G401 (cell line): ENCODE measurements around the gene TMEM184B. TPM values are rescaled to one million over a fixed set of nuclear protein-coding genes. Genes with fewer than 3 reads are reported as not detected.
"Not testable (repeated sequence)": the region's sequence is repeated elsewhere in the genome, so short reads cannot be mapped to it uniquely, and the experiment has no call there.

Source experiments
- DNase-seq: peaks from one replicate; pipeline ENCODE4 v3.0.0-alpha.2; 2015; ENCODE audit warnings: low spot score
- in situ Hi-C: cut with HindIII; loops from 2 replicates; pipeline ENCODE4 v1.10.0; 2016; ENCODE audit warnings: low sequenced_read_pairs, mixed read lengths
- total RNA-seq: library from RNA; depleted of rRNA; stranded (reverse); fragments of >200 nt; shearing (Covaris generic); gene quantifications from 2 replicates; pipeline ENCODE4 v1.2.3, GENCODE V29; 2014

The TMEM184B gene
- total RNA-seq, 1 experiment from 2014 or later, result 20.5 TPM

DNA sequence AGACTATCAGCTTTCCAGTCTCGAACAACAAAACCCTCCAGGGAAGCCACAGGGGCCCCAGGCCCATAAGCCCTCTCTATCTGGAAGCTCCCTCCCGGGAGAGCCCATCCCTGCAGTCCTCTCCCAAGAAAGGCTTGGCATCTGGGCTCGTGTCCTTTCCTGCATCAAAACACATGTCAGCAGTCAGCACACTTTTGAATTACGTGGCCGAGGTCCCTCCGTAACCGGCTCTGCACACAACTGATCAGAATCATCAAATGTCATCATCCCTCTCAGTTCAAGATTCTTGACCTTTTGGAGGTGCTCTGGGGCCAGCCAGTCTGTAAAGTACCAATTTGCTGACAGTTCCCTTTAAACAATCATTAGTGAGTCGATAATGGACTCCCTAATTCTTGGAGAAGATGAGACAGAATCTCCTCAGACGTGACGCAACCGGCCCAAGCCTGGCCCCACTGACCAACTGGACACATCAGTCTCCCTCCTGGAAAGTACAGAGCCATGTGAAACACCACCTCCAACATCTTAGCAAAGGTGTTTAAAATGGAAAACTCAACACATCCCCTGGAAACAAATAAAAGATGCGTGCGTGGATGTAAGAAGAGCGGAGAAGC, 37.5 kb downstream of the TMEM184B start:
- in situ Hi-C loops, result no loop called here
- no peak for DNase-seq

GRCh38 chr22:38233856-38234255, 39.0 kb downstream of the TMEM184B start:
- DNase-seq, in situ Hi-C loops: not testable (repeated sequence)

DNA sequence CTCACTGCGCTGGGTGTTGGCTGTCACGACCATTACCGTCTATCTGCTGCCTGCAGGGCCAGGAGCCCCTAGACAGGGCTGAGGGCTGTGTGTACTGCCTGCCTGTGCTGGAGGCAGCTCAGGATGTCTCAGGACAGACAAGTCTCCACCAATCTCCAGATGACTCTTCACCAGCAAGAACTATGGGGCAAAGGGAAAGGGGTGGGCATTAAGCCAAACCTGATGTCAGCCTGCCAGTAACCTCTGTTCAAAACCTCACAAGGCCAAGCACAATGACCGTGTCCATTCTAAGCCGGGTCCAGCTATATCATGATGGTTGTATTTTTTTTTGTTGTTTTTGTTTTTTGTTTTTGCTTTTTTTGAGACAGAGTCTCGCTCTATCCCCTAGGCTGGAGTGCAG, 39.4 kb downstream of the TMEM184B start:
- in situ Hi-C loops, result no loop called here
- no peak for DNase-seq

- in situ Hi-C loops, result no loop called here
- DNase-seq, result no peak
Measured at GRCh38 chr22:38232196-38232595, 40.6 kb downstream of the TMEM184B start.

DNA sequence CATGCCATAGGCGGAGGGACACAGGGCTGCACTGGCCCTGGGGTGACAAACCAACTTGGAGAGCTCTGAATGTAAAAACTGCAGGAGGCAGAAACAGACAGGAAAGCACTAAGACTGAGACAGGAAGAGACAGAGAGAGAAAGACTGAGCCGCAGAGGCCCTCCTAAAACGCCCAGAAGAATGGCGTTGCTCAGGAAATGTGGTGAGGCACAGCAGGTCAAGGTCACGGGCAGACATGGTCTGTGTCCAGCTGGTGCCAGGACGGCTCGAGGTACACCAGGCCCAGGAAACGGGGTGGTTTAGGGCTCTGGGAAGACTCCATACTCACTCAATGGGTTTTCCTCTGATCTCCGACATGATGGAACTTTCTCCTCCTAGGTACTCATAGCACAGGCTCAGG, 41.9 kb downstream of the TMEM184B start:
- in situ Hi-C loops, result no loop called here
- no peak for DNase-seq

- in situ Hi-C loops, result no loop called here
- DNase-seq, result no peak
Measured at GRCh38 chr22:38230108-38230825, 42.5 kb downstream of the TMEM184B start.

DNA sequence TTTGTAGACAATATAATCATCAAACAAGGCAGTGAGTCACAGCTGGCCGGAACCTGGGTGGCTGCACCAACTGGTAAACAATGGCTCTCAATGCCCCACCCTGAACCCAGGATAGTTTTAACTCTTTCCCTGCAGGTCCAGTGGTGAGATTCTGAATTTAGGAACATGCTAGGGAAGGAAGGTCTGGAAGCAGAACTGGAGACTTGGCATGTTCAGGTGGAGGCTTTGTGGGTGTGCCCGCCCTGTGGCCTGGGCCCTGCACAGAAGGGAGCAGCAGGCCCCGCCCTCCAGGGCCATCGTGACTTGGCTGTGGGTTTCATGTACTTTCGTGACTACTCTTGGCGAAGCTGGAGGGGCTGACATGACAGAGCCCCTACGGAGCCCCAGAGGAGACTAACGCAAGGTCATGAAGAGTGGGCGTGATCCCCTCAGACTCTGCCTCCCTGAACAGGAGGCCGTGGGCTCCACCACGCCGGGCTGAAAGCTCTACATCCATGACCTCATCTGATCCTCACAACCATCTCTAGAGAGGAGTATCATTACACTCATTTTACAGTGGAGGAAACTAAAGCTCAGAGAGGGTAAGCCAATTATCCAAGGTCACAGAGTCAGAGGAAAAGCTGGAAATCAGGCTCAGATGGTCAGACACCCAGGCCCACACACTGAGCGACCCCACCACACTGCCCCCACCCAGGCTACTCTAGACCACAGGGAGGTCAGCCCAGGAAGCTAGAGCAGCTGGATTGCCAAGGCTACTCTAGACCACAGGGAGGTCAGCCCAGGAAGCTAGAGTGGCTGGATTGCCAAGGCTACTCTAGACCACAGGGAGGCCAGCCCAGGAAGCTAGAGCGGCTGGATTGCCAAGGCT, 43.7 kb downstream of the TMEM184B start:
- DNase-seq, result no peak

GRCh38 chr22:38228326-38228872, 44.4 kb downstream of the TMEM184B start:
- DNase-seq, result no peak
- in situ Hi-C loops, result no loop called here

More for the DNA sequence above, 43.7 kb downstream of the TMEM184B start:
- in situ Hi-C loops, result no loop called here

DNA sequence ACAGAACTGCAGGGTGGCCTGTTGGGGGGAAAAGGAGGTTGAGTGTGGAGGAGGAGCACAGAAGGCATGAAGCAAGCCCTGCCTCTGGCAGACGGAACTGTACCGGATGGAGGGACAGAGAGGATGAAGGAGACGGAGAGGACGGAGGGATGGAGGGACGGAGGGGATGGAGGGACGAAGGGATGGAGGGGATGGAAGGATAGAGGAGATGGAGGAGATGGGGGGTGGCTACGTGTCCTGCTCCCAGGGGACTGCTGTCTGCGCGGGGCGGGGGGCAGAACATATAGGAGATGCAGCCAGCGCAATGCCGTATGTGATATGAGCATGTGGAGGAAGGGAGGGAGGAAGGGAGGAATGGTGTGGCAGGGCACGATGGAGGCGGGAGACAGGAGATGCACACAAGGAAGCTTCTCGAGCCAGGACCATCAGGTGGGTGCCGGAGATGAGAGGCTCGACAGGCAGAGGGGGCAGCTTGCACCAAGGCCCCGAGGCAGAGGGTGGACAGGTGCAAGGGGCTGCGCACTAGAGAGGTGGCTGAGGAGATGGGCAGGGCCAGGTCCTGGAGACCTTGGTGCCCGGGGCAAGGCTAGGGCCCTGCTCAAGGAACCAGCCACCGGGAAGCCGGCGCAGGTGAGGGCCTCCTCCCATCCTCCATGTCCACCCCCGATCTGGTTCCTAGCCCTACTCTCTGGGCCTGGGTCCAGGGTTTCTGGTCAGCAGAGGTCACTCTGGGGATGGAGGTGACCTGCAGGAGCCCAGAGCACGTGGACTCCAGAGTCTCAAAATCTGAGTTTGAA, 45.8 kb downstream of the TMEM184B start:
- DNase-seq, result no peak
- in situ Hi-C loops, result no loop called here

DNA sequence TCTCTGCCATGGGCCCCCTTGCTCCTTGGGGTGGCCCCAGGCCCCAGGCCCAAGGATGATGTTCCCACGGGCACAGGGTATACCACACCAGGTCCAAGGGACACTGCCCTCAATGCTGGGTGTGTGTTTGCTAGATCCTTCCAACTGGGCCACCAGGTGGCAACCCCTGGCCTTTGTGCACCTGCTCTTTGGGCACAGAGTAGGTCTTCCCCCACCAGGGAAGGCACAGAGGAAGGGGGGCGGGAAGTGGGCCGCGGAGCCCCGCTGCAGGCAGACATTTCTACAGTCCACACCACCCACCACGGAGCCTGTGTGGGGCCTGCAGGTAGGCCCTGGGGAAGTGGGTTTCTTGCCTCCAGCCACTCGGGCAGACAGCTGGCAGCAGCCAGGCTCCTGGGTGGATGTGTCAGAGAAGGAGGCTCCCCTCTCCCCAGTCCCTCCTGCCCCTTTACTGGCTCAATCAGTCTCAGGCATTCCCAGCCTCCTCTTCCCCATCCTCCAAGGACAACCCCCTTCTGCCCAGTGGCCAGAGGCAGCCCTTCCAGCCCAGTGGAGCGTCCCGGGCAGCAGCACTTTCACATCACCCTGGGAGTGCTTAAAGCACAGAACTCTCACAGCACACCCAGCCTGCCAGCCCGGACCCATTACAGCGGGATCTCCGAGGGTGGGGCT, 49.4 kb downstream of the TMEM184B start:
- in situ Hi-C loops, result no loop called here

GRCh38 chr22:38222797-38223119, 50.1 kb downstream of the TMEM184B start:
- no peak for DNase-seq
- in situ Hi-C loops, result no loop called here

More for the DNA sequence above, 49.4 kb downstream of the TMEM184B start:
- DNase-seq, result no peak

DNA sequence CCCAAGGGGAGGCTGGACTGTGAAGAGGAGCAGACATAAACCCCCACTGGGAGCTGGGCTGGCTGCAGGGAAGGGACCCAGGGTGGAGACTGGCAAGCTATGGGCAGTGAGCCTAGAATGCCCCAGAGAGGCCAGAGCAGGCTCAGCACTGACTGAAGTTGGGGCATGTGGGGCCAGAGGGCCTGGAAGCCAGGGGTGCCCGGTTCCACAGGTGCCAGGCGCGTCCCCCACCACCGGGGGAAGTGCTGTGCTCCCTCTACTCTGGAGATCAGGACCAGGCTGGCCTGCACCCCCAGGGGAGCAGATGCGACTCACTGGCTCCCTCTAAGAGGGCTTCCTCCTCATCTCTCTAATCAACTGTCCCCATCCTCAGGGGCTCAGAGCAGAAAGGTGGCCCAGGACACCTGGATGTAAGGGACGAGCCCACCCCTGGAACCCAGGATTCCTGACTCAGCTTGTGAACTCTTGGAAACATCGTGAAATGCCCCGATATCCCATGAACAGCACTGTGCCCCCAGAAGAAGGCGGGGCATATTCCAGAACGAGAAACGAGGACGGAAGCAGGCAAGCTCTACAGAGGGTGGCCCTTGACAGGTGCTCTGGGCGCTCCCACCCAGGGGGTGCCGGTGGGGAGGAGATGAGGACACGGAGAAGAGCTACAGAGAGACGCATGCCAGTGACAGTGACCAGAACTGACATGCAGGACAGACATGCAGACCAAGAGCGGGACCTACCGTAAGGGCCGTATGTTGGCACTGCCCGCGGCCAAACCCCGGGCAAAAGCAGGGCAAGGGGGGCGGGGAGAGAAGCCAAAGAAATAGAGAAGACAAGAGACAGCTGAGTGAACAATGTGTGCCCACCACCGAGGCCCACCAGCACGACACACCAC, 50.7 kb downstream of the TMEM184B start:
- DNase-seq, result no peak
- in situ Hi-C loops, result no loop called here

DNA sequence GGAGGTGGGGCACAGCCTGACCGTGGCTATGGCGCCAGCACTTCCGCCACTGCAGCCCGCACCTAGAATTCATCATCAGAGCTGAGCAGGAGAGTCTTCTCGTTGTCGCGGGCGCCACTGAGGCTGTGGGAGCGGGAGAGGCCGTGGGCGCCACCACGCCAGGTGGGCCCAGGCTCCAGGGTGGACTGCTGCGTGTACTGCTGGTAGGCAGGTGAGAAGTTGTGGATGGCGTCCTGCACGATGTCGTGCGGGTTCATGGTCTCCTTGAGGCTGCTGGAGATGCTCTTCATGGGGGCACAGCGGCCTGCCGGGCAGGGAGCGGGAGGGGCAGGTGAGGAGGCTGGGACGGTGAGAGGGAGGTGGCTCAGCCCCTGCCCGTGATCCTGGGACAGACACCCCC, 51.4 kb downstream of the TMEM184B start:
- no peak for DNase-seq
- in situ Hi-C loops, result no loop called here

DNA sequence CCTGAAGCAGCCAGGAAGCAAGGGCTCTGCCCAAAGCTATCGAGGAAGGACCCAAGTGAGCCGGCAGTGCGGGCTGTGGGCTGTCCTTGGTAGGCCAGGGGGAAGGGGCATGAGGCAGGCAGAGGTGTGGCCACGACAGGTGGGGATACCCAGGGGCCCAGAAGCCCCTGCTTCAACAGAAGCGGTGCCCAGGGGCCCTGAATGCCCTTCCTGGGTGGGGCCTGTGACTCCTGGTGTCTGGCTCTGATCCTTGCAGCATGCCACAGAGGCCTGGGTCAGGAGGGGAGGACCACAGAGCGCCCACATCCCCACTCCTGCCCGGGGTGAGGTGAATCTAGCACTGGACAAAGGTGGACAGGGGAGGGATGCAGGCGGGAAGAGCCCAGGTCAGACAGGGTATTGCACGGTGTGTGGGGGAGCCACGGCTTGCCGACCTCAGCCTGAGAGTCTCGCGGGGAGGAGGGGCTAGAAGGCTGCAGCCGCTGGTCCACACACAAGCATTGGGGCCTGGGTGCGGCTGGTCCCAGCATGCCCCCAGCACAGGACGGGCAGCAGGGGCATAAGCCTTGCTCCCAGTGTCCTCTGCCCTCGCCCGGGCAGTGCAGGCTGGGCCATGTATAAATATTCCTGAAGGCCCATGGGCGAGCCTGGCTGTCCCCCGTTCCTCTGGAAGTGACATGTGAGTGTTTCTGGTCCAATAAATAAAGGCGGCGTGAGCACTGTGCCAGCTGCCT, 52.0 kb downstream of the TMEM184B start:
- DNase-seq, result no peak
- in situ Hi-C loops, result no loop called here

- DNase-seq, result no peak
- in situ Hi-C loops, result no loop called here
Measured at GRCh38 chr22:38220163-38220562, 52.6 kb downstream of the TMEM184B start.

DNA sequence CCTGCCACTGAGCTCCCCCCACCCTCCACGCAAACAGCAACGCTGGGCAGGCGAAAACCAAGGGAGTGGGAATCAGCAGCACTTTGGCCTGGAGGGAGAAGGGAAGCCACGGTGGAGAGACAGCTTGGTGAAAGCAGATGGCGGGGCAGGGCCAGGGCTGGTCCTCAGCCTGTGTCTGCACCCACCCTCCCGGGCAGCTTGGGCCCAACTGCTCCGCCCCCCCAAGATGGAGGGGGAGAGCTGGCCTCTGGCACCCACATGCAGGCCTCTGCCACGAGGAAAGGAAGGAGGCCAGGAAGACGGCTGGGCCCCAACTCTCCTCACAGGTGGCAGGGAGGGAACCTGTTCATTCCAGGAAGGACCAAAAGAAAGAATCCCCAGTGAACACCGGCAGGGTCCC, 53.2 kb downstream of the TMEM184B start:
- DNase-seq, result peak; percentile 70

More for the DNA sequence above, 53.2 kb downstream of the TMEM184B start:
- in situ Hi-C loops, result no loop called here
